IMR-90 (cell line): ENCODE measurements around the gene KMT2D.

Experiments
- BHLHE40 ChIP-seq: fragments of 150-350 bp; IDR thresholded peaks from 2 replicates; pipeline ENCODE4 v1.6.1; 2016; ENCODE audit warnings: mild to moderate bottlenecking, low read depth, low read length
- CEBPB ChIP-seq: IDR thresholded peaks from 2 replicates; pipeline ENCODE4 v1.6.1; 2012; ENCODE audit warnings: low read depth, low read length, improper control_type of control experiment
- CHD1 ChIP-seq: IDR thresholded peaks from 2 replicates; pipeline ENCODE4 v1.6.1; 2012; ENCODE audit warnings: low read depth, low read length, improper control_type of control experiment
- ELK1 ChIP-seq: fragments of 150-350 bp; IDR thresholded peaks from 2 replicates; pipeline ENCODE4 v1.6.1; 2016; ENCODE audit warnings: low read depth, mild to moderate bottlenecking, low read length, moderate library complexity, borderline replicate concordance
- FOS ChIP-seq: fragments of 150-350 bp; IDR thresholded peaks from 2 replicates; pipeline ENCODE4 v1.6.1; 2016; ENCODE audit warnings: low read depth, low read length
- MAFK ChIP-seq: IDR thresholded peaks from 2 replicates; pipeline ENCODE4 v1.6.1; 2012; ENCODE audit warnings: low read depth, low read length, improper control_type of control experiment
- MAZ ChIP-seq: IDR thresholded peaks from 2 replicates; pipeline ENCODE4 v1.6.1; 2012; ENCODE audit warnings: low read depth, mild to moderate bottlenecking, low read length, improper control_type of control experiment, moderate library complexity, borderline replicate concordance
- MXI1 ChIP-seq: IDR thresholded peaks from 2 replicates; pipeline ENCODE4 v1.6.1; 2012; ENCODE audit warnings: low read depth, mild to moderate bottlenecking, low read length, moderate library complexity, borderline replicate concordance
- POLR2A ChIP-seq: IDR thresholded peaks from 2 replicates; pipeline ENCODE4 v1.6.1; 2012; ENCODE audit warnings: mild to moderate bottlenecking, low read depth, low read length
- RAD21 ChIP-seq: IDR thresholded peaks from 2 replicates; pipeline ENCODE4 v1.6.1; 2012; ENCODE audit warnings: low read length, improper control_type of control experiment
- RFX5 ChIP-seq: IDR thresholded peaks from 2 replicates; pipeline ENCODE4 v1.8.0; 2012; ENCODE audit warnings: low read depth, mild to moderate bottlenecking, low read length, moderate library complexity
- SMC3 ChIP-seq: fragments of 150-350 bp; IDR thresholded peaks from 2 replicates; pipeline ENCODE4 v1.6.1; 2016; ENCODE audit warnings: low read depth, mild to moderate bottlenecking, antibody characterized with exemption, low read length, moderate library complexity
- USF2 ChIP-seq: fragments of 150-350 bp; IDR thresholded peaks from 2 replicates; pipeline ENCODE4 v1.6.1; 2017; ENCODE audit warnings: mild to moderate bottlenecking, antibody characterized with exemption, low read length, low read depth
- TF ChIP-seq, protein P1 (sequence below): conservative IDR thresholded peaks from 2 replicates; pipeline ENCODE4 v1.5.1; 2012; ENCODE audit warnings: mild to moderate bottlenecking, low read depth, low read length, improper control_type of control experiment

- TF ChIP-seq POLR2A: no peak
- TF ChIP-seq, protein P1, sequence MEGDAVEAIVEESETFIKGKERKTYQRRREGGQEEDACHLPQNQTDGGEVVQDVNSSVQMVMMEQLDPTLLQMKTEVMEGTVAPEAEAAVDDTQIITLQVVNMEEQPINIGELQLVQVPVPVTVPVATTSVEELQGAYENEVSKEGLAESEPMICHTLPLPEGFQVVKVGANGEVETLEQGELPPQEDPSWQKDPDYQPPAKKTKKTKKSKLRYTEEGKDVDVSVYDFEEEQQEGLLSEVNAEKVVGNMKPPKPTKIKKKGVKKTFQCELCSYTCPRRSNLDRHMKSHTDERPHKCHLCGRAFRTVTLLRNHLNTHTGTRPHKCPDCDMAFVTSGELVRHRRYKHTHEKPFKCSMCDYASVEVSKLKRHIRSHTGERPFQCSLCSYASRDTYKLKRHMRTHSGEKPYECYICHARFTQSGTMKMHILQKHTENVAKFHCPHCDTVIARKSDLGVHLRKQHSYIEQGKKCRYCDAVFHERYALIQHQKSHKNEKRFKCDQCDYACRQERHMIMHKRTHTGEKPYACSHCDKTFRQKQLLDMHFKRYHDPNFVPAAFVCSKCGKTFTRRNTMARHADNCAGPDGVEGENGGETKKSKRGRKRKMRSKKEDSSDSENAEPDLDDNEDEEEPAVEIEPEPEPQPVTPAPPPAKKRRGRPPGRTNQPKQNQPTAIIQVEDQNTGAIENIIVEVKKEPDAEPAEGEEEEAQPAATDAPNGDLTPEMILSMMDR: no peak
- no peak for TF ChIP-seq USF2
- TF ChIP-seq SMC3: no peak
- TF ChIP-seq RFX5: no peak
- no peak for TF ChIP-seq FOS
- no peak for TF ChIP-seq BHLHE40
- no peak for TF ChIP-seq RAD21
- no peak for TF ChIP-seq ELK1
- no peak for TF ChIP-seq MXI1
- no peak for TF ChIP-seq CHD1
- TF ChIP-seq MAFK: no peak
- TF ChIP-seq MAZ: no peak
- TF ChIP-seq CEBPB: no peak
Observed at GRCh38 chr12:49064767-49065152, 4.2 kb upstream of the KMT2D start.
